Stomach (tissue), 9 donors: Measurements from ENCODE around the gene TTL. TPM values are rescaled to one million over a fixed set of nuclear protein-coding genes. Genes with fewer than 3 reads are reported as not detected.
"Not testable (repeated sequence)": the region's sequence is repeated elsewhere in the genome, so short reads cannot be mapped to it uniquely, and the experiment has no call there.

Source experiments
- DNase-seq, 2 donors: peaks; one replicate each; pipeline versions ENCODE4 v3.0.0 to v3.0.0-alpha.2; 2013 to 2019
- H3K27ac ChIP-seq, 5 donors: fragments of 200-600 bp in 4 of 5; sonication (generic) in 4 of 5; one replicate each; pipeline ENCODE4 v1.5.1; 2013 to 2019; ENCODE audit warnings: mild to moderate bottlenecking in 1 of 5, moderate library complexity in 1 of 5
- H3K27me3 ChIP-seq, 3 donors: fragments of 200-600 bp; sonication (generic); one replicate each; pipeline ENCODE4 v1.5.1; 2017 to 2019; ENCODE audit warnings: mixed run types in 1 of 3
- H3K36me3 ChIP-seq, 4 donors: fragments of 200-600 bp; sonication (generic); 1 replicate in 3 of 4; 2 replicates in 1 of 4; pipeline ENCODE4 v1.5.1; 2016 to 2019
- H3K4me1 ChIP-seq, 4 donors: fragments of 200-600 bp; sonication (generic); one replicate each; pipeline ENCODE4 v1.5.1; 2016 to 2019
- H3K4me3 ChIP-seq, 4 donors: fragments of 200-600 bp; sonication (generic) in 3 of 4; one replicate each; pipeline ENCODE4 v1.5.1; 2016 to 2019; ENCODE audit warnings: mild to moderate bottlenecking in 1 of 4
- H3K9me3 ChIP-seq, 4 donors: fragments of 200-600 bp; sonication (generic); one replicate each; pipeline ENCODE4 v1.5.1; 2016 to 2019
- EP300 ChIP-seq: sonication (generic); formaldehyde crosslinking; IDR thresholded peaks from one replicate; pipeline ENCODE4 v1.6.1; 2017; ENCODE audit warnings: antibody characterized with exemption
- POLR2A ChIP-seq, 4 donors: fragments of 450-650 bp; IDR thresholded peaks; one replicate each; pipeline ENCODE4 v1.6.1; 2016; ENCODE audit warnings: antibody characterized with exemption in 4 of 4, control low read depth in 2 of 4, mild to moderate bottlenecking in 1 of 4, moderate library complexity in 1 of 4
- POLR2AphosphoS5 ChIP-seq, 3 donors: sonication (generic); formaldehyde crosslinking; IDR thresholded peaks; one replicate each; pipeline ENCODE4 v1.6.1; 2016; ENCODE audit warnings: antibody characterized with exemption in 3 of 3
- WGBS, 5 donors: extraction: QIAGEN DNeasy Blood & Tissue Kit in 3 of 5; methylation state at CpG; one replicate each; pipeline versions ENCODE4 v1.1.5 to v1.1.7; 2013 to 2018; 5-methylcytosine and 5-hydroxymethylcytosine counted together
- intact Hi-C: fragments of 100-400 bp; cut with DNase I; formaldehyde crosslinking; loops from one replicate; pipeline ENCODE4 v1.15.1; 2023; ENCODE audit warnings: low total_unique reads
- polyA plus RNA-seq, 3 donors: library from polyadenylated mRNA; stranded (reverse); fragments of 200-250 nt; gene quantifications; one replicate each; pipeline ENCODE4 v1.2.3, GENCODE V29; 2013
- total RNA-seq, 5 donors: library from RNA; depleted of rRNA; stranded (reverse); fragments of >200 nt; gene quantifications; one replicate each; pipeline versions ENCODE4 v1.1.0 to v1.2.3, GENCODE V29; 2014 to 2016
- TF ChIP-seq, protein P1 (sequence below), 7 experiments: fragments of 450-650 bp in 4 of 7; fragments of 200-600 bp in 3 of 7; sonication (generic) in 3 of 7; IDR thresholded peaks; one replicate each; pipeline ENCODE4 v1.5.1; 2016 to 2019; ENCODE audit warnings: antibody characterized with exemption in 7 of 7, control low read depth in 2 of 7, mild to moderate bottlenecking in 1 of 7
- donor health status: healthy with polysubstance abuse.
- donor health status: Bipolar disorder and iron deficiency.
- donor health status: healthy.

Gene TTL
- total and polyA plus RNA-seq, 8 donors: 2.7 to 26.5 (median 6.0) TPM

DNA sequence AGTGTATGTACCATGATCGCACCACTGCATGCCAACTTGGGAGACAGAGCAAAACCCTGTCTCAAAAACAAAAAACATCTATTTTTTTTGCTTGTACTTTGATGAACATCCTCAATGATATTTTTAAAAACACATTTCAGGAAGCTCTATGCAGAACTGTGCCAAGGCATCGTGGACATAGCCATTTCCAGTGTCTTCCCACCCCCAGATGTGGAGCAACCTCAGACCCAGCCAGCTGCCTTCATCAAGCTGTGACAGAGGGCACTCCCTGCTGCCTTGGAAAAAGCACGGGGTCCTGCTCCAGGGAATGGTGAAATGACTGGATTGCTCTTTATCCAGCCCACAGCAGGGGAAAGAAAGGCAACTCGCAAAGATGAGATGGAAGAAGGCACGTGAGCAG is 46.6 kb downstream of the TTL start:
- WGBS, 5 donors: 92 to 96% (median 94%) methylated on average over 5 of the region's 5 CpGs
- DNase-seq: no peak
- Histone ChIP-seq H3K4me1 (no peaks in the 10 kb centered on the region), H3K36me3 (peaks cover 11 to 51% (median 34%) of the 10 kb centered on the region in 4 donors), H3K27ac (no peak overlapping the region), H3K27me3 (no peaks in the 10 kb centered on the region), H3K4me3 (no peak overlapping the region), H3K9me3 (no peaks in the 10 kb centered on the region)
- no peak for TF ChIP-seq POLR2AphosphoS5 (IDR thresholded peaks at IDR 0.05)
- TF ChIP-seq EP300: no peak
- TF ChIP-seq, protein P1, sequence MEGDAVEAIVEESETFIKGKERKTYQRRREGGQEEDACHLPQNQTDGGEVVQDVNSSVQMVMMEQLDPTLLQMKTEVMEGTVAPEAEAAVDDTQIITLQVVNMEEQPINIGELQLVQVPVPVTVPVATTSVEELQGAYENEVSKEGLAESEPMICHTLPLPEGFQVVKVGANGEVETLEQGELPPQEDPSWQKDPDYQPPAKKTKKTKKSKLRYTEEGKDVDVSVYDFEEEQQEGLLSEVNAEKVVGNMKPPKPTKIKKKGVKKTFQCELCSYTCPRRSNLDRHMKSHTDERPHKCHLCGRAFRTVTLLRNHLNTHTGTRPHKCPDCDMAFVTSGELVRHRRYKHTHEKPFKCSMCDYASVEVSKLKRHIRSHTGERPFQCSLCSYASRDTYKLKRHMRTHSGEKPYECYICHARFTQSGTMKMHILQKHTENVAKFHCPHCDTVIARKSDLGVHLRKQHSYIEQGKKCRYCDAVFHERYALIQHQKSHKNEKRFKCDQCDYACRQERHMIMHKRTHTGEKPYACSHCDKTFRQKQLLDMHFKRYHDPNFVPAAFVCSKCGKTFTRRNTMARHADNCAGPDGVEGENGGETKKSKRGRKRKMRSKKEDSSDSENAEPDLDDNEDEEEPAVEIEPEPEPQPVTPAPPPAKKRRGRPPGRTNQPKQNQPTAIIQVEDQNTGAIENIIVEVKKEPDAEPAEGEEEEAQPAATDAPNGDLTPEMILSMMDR (IDR thresholded peaks at IDR 0.05): no peak
- no peak for TF ChIP-seq POLR2A (IDR thresholded peaks at IDR 0.05)
- intact Hi-C loops: no loop called here

DNA sequence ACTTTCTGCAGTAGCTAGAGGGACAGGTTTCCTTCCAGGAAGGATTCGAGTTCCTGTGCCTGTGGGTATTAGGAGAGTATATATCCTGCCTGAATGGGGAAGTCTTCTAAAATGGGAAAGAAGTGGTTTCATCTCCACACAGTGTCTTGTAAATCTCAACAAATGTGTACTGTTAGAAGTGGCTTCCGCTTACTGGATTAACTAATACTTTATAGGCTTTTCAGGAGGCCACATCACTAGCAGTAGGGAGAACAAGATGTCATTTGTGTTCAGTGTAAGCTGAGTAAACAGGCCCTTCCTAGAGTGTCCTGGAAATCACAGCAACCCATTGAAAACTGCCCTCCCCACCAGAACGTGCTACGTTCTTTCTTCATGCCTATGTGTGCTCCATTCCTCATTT is 47.8 kb downstream of the TTL start:
- H3K27ac ChIP-seq: no peak overlapping the region
- no peak overlapping the region for H3K4me3 ChIP-seq
- H3K9me3 ChIP-seq: no peaks in the 10 kb centered on the region
- no peak for DNase-seq
- intact Hi-C loops: no loop called here
- H3K36me3 ChIP-seq: peaks cover 11 to 51% (median 34%) of the 10 kb centered on the region in 4 donors
- no peak for TF ChIP-seq POLR2AphosphoS5 (IDR thresholded peaks at IDR 0.05)
- TF ChIP-seq, protein P1 (IDR thresholded peaks at IDR 0.05): no peak
- no peak for TF ChIP-seq EP300
- TF ChIP-seq POLR2A (IDR thresholded peaks at IDR 0.05): no peak
- 73 to 86% (median 79%) methylated on average over 4 of the region's 4 CpGs for WGBS, 5 donors
- no peaks in the 10 kb centered on the region for H3K4me1 ChIP-seq
- no peaks in the 10 kb centered on the region for H3K27me3 ChIP-seq

DNA sequence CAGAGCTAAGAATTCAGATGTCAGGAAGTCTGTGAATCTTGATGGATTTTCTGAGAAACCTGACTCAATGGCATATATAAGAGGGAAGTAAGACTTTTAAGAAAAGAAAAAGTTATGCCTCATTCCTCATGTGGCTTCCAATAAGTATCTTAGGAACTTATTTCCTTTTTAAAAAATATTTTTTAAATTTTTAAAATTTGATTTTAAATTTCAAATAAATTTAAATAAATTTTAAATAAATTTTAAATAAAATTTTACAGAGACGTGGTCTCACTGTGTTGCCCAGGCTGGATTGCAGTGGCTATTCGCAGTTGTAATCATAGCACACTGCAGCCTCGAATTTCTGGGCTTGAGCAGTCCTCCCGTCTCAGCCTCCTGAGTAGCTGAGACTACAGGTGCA is 48.8 kb downstream of the TTL start:
- no peaks in the 10 kb centered on the region for H3K9me3 ChIP-seq
- H3K27me3 ChIP-seq: no peaks in the 10 kb centered on the region
- no peak for DNase-seq
- 96 to 98% (median 97%) methylated on average over 4 of the region's 4 CpGs for WGBS, 5 donors
- H3K4me1 ChIP-seq: no peaks in the 10 kb centered on the region
- intact Hi-C loops: no loop called here
- no peak overlapping the region for H3K4me3 ChIP-seq
- H3K36me3 ChIP-seq: peaks cover 11 to 51% (median 34%) of the 10 kb centered on the region in 4 donors
- TF ChIP-seq, protein P1 (IDR thresholded peaks at IDR 0.05): no peak
- TF ChIP-seq EP300 (no peak), POLR2A (IDR thresholded peaks at IDR 0.05) (no peak), POLR2AphosphoS5 (IDR thresholded peaks at IDR 0.05) (no peak)
- H3K27ac ChIP-seq: no peak overlapping the region

DNA sequence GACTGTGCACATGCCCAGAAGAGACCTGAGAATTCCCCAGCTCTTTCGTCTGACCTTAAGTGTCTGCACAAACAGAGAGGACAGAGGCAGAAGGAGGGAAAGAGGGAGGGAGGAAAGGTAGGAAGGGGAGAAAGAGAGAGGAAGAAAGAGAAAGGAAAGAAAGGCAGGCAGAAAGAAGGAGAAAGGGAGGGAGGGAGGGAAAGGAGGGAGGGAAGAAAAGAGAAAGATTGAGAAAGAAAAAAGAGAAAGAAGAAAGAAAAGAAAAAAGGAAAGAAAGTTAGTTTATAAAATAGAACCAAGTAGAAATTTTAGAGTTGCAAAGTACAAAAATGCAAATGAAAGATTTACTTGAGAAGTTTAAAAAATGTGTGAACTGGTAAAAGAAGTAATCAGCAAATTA is 52.9 kb downstream of the TTL start:
- TF ChIP-seq, protein P1 (IDR thresholded peaks at IDR 0.05): no peak
- TF ChIP-seq POLR2A (IDR thresholded peaks at IDR 0.05): no peak
- Histone ChIP-seq H3K27me3 (no peaks in the 10 kb centered on the region), H3K4me3 (no peak overlapping the region), H3K4me1 (no peaks in the 10 kb centered on the region), H3K36me3 (peaks cover 0 to 31% (median 17%) of the 10 kb centered on the region in 4 donors), H3K9me3 (no peaks in the 10 kb centered on the region), H3K27ac (no peak overlapping the region)
- WGBS, 5 donors: 66 to 89% (median 76%) methylated on average over 1 of the region's 1 CpG
- intact Hi-C loops: no loop called here
- DNase-seq: no peak

DNA sequence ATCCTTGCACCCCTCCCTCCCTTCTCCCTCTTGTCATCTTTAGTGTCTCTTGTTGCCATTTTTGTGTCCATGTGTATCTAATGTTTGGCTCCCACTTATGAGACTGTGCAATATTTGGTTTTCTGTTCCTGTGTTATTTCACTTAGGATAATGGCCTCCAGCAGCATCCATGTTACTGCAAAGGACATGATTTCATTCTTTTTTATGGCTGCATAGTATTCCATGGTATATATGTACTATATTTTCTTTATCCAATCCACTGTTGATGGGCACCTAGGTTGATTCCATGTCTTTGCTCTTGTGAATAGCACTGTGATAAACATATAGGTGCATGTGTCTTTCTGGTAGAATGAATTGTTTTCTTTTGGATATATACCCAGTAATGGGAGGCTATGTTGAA is 54.7 kb downstream of the TTL start:
- H3K4me3 ChIP-seq, intact Hi-C loops, DNase-seq, H3K27ac ChIP-seq, H3K9me3 ChIP-seq, H3K4me1 ChIP-seq, H3K27me3 ChIP-seq: not testable (repeated sequence)
- H3K36me3 ChIP-seq: peaks cover 0 to 14% (median 6%) of the 10 kb centered on the region in 4 donors
